GM19452 (cell line): ENCODE measurements around the gene TRIM65.
"Not testable (repeated sequence)": the region's sequence is repeated elsewhere in the genome, so short reads cannot be mapped to it uniquely, and the experiment has no call there.

Experiments used
- ATAC-seq: cut with Tn5 transposase; IDR thresholded peaks from one replicate; pipeline ENCODE4 v1.9.1; 2021; ENCODE audit not compliant: unreplicated experiment

Gene TRIM65

DNA sequence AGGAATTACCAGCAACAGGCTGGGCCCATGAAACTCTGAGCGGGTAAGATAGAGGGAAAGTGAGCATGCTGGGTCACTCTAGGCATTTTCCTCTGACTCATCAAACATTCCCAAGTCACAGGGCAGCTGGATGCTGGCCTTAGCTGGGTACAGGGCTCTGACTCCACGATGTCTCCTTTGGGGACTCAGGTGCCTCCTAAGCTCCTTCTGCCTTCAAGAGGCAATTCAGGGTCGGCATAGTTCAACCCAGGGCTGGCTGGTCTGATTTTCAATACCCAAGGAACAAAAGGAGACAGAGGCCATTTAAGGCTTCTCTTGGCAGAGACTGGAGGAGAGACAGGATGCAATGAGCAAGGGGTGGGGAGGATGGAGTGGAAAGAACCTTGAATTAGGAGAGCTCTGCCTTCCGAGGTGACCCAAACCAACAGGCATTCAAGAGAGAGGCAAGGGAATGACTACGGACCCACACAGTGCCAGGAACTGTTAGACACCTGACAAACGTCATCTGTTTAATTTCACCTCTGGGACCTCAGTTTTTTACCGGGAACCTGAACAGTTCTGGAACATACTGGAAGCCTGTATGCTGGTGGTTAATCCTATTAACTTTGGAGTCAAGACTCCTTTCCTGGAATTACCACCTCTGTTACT is 42.5 kb downstream of the TRIM65 start:
- no peak for ATAC-seq

DNA sequence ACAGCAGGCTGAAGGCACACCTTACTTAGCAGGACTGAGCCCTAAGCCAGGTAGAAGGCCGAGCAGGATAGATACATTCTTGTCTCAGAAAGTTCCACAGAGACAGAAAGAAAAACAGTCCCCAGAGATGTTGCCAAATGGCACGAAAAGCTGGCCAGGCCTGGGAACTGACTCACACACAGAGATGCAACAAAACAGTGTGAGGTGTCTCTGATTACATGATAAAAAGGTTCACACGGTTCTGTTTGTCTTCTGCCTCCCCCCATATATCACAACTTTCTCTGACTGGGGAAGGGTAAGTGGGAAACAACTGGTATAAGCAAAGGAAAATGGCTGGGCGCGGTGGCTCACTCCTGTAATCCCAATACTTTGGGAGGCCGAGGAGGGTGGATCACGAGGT is 43.3 kb downstream of the TRIM65 start:
- ATAC-seq: no peak

DNA sequence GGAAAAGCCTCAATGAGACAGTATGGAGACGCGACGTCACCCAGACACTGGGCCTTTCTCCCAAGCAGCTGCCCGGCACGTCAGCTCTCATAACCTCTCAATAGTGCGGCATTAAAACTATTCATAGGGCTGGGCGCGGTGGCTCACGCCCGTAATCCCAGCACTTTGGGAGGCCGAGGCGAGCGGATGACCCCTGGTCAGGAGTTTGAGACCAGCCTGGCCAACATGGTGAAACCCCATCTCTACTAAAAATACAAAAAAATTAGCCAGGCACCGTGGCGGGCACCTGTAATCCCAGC is 45.1 kb downstream of the TRIM65 start:
- ATAC-seq: not testable (repeated sequence)

DNA sequence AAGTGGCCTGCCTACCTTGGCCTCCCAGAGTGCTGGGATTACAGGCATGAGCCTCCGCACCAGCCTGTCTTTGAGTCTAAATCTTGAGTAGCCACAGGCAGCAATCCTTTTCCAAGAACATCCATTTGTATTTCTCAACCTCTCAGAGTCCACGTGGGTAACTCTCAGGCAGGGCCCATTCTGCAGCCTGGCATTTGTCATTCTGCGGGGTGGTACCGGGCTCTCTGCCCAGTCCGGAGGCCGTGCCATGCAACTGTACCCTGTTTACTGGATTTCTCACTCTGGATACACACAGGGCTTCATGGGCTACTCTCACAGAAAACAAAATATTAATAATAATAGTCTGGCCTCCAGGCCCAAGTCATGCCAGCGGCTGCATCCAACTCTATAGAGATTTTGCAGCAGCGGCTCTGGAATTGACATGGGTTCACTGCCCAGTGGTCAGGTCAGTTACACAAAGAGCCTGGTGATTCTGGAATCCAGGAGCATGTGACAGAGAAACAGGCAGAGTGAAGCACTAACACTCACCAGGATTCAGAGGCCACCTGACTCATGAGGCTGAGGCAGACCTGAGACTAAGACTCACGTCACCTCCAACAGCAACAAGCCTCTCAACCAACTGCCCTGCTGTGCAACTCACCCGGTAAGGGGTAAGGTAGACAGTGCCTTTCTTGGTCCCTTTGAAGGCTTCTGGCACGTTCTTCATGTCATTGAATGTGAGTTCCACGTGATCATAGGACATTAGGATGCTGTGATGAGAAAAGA is 45.6 kb downstream of the TRIM65 start:
- no peak for ATAC-seq

DNA sequence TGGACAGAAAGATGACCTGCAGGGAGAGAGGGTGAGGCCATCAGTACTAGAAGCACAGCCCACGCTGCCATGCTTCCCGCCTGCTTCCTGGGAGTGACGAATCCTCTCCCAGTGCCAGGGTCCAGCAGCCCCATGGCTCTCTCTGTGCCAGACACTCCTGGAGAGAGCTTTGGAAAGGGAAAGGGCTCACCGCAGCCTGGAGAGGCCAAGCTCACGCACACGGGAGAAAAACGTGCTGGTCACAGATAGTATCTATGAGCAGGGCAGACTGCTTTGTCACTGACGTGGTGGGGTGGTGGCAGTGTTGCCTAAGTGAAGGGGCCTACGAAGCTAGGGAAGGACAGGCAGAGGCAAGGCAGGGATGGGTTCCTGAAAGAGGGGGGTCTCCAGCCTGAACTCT is 47.0 kb downstream of the TRIM65 start:
- ATAC-seq: no peak

DNA sequence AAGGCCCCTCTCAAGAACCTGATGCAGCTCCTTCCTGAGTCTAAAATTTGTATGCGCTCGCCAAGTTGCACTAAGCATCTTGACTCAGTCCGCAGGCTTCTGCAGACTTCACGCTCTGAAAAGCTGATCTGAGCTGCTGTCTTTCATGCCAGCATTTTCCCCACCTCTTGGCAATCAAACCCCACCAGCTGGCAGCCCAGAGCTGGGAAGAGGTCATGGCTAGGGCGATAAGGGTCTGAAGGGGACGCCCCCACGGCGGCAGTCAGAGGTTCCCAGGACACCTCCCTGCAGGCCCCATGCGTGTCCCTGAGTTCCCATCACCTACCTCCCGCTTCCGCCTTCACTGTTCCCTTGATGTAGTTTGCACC is 47.5 kb downstream of the TRIM65 start:
- ATAC-seq: no peak

DNA sequence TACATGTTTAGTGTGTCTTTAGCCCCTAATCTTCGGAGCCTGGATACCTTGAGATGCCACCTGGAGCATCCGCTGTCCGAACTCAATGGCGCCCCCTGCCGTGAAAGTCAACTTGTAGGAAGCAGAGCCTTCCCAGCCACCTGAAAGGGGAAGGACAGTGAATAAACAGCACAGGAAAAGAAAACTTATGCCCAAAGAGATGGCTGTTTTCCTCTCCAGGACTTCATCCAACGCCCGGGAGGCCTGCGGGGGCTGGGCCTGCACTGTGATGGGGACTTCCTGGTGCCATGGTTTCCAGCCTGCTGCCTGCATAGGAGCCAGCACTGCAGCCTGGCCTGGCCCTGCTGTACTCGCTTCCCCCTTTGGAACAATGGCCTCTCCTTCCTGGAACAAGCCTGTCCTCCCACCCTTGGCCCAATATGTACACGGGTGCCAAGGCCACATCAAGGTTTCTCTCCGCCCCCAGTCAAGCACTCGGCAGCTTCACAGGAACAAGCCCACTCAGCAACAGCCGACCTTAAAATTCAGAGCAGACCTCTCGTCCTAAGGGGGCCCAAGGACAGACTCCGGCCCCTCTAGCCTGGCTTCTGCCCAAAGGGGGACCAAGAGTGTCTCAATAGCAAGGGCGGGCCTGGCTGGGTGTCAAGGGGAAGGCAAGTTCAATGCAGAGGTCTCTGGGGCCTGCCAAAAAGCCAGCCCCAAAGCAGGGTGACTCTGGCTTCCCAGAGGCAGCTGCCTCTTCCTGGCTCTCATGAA is 48.0 kb downstream of the TRIM65 start:
- ATAC-seq: no peak

DNA sequence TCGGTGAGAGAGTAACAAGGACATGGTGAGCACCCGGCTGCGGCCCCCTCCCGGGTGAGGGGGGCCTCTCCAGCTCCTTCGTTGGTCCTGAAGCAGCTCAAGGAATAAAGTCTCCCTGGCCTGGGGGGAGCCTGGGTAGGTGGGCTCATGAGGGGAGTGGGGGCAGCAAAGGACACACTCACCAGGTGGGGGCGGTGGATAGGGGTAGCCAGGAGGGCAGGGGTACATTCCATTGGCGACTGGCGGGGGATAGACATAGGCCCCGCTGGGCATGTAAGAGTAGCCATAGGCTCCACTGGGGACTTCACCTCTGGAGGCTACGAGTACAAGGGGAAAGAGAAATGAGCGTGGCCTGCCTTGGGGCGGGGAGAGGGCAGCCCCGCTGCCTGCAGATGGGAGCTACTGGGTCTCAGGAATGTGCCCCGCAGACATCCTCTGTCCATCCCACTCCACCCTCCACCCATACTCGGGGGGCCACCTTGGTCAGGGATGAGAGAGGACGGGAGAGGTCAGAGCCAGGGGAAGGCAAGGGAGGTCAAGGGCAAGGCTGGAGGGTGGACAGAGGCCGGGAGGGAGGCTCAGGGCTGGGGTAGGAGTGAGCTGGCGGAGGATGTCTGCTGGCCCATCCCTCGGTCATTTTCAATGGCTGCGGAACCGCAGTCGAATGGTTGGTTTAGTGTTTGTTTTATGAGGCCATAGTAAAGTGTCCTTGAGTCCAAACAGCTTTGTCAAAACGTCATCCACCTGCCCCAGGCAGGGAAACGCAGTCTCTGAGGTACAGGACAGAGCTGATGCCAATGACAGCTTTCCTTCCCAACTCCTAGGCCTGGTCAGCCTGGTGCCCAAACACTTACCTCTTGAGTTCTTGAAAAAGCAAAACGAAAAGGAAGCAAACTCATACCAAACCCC is 48.9 kb downstream of the TRIM65 start:
- ATAC-seq: no peak

DNA sequence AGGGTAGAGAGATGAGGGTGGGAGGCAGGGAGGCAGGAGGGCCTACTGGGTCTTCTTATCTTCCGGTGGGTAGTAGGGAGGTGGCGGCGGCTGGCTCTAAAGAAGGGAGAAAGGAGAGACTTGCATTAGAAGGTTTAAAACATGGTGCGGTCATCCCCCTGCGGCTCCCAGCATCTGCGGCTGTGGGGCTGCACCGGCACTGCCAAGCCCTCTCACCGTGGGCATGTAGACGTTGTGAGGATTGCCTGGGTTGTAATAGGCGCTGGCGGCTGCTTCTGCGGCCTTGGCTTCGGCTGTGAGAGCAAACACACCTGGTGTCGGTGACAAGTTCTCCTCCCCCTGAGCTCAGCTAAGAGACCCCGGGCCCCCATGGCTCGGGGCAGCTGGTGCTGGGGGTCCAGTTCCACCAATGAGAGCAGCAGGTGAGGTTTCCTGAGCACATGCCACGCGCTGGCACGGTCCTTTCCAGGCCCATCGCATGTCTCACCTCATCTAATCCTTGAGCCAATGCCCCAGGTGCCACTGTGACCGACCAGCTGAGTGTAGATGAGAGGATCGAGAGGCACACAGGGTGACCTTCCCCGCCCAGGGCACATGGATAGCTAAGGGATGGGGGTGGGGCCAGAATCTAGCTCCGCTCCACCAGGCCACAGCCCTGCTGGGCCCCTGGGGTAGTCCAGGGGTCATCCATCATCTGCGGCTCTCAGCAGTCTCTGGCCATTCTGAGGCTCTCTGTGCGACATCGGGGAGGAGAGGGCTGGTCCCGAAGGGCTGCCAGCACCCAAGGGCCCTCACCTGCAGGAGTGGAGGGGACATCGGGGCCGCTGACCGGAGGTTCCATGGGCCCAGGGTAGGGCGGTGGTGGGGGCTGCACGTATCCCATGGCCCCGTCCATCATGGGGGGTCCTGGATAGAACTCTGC is 49.8 kb downstream of the TRIM65 start:
- ATAC-seq: no peak

DNA sequence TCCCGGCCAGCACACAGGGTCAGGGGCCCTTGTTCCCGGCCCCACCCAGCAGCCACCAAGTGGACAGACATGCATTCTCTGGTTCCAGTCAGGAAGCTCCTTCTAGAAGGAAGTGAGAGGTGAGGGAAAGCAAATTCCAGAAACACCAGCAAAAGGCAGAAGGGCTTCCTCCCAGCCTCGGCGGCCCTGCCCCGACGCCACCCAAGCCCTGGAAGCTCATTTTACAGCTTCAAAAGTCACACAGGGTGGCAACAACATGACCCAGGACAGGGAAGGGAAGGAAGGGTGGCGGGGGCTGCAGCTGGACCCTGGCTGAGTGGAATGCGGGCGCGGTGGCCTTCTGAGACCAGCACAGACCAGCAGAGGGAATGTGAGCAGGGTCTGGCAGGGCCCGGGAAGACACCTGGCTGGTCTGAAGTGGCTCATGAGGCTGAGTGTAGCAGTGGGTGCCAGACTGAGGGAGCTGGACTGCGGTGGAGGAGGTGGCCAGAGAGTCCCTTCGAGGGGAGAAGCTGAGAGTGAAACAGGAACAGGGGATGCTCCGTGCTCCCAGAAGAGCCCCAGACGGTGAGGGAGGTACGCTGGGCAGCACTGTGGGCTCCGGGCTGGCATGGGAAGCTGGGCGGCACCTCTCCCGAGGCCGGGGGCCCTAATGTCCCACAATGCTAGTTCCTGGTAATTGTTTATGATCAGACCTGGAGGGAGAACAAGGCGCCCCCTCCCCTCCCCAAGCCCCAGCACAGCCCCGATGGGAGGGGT is 50.6 kb downstream of the TRIM65 start:
- no peak for ATAC-seq

DNA sequence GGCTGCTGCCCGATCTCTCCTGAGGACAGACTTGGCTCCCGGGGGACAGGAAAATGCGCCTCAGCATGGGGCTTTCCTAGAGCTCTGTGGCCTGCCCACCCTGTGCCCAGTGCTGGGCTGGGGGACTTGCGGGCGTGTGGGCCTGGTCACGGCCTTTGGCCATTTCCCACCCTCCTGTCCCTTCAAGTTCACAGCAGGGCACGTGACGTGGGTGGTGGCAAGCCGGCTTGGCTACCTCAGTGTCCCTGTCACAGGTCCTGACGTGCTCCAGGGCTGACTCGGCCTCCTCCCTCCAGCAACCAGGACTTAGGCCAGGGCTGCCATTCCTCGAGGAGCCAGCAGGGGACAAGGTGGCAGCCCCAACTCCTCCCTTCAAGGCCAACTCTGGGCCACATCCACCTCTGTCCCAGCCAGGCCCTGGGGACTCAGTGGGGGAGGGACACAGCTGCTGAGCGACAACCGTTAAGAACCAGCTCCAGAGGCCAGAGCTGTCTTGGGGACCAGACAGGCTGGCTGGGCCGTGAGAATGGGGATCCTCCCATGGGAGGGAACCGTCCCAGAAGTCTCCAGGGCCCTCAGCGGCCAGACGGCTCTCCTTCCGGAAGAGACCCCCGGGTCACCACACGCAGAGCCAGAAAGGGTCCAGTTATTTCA is 51.6 kb downstream of the TRIM65 start:
- ATAC-seq: peak; percentile 71

DNA sequence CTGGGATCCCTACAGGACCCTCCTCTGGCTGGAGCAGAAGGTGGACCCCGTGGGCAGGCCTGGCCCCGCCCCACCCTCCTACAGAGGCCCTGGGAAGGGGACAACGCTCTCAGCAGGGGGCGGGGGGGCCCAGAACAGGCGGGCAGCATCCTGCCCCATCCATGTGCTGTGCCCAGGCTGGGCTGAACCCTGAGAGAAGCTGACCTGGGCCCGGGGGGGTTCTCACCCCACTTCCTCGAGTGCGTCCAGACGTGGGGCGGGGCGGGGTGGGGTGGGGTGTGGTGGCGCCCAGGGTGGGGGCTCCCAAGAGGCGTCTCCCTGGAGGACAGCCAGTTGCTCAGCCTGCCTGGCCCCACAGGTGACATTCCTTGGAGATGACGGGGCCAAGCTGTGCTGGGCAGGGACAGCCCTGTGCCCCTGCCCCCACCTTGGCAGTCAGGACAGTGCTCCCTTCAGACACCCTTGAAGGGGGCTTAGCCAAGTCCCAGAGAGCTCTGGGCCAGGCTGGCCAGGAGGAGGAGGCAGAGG is 52.2 kb downstream of the TRIM65 start:
- ATAC-seq: peak; percentile 5

DNA sequence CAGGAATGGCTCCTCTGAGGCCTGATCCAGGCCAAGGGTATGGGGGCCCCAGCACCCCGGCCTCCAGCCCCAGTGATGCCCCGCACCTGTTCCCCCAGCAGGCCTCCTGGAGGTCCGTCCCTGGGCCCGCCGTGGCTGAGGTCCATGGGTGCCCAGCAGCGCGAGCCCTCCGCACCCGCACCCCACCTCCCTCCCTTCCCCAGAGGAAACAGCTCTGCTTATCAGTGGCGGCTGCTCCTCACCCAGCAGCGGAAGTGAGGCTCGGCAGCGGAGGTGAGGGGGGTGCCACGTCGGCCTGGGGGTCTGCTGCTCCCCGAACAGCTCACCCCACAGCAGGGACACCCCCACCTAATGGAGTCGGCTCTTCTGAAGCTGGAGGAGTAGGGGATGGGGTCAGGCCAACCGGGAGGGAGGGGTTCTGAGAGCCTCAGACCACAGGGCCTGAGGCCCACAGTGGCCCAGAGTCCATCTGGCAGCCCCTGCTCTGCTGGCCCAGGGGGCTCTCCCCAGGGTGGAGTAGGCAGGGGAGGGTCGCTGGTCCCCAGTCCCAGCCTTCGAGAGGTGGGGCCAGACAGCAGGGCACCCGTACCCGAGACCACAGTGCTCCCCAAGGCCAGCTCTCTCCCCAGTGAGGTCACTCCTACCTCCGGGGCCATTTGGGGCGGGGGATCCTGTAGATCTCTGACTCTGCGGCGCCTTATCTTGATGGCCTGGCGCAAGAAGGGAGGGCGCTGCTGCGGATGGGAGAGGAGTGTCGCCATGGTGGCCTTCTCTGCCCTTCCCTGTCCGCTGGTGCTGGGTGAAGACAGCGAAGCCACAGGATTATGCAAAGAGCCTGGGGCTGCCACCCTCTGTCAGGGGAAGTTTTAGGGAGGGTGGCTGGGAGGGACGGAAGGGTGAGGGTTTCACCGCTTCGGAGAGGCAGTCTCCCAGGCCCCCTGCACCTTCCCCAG is 52.9 kb downstream of the TRIM65 start, which contains the start of gene UNC13D:
UNC13D (minus strand) TSS at position 828 of the 953 bp plus-strand sequence; CDS start at position 761, 67 bp downstream.
- no peak for ATAC-seq

DNA sequence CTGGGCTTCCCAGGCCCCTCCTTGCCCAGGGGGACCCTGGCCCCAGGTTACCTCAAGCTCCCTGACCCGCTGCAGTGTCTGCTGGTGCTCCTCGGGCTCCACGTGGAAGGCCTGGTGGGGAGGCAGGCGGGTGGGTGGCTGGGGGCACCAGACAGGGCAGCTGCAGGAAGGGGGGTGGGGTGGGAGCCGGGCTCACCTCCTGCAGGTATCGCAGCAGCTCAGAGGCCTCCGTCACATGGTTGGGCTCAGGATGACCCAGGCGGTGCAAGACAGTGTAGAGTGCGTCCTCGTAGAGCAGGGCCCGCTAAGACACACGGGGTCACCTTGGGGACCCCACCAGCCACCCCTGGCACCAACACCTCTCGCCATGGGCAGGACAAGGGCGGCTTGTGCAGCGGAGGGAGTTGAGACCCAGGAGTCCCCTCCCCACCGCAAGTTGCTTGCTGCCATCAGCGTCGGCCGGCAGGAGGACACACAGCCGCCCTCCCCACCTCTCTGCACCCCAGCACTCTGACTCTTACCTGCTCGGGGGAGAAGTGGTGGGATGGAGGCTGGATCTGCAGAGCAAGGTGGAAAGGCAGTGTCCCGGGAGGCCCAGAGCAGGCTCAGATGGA is 53.7 kb downstream of the TRIM65 start:
- ATAC-seq: no peak

DNA sequence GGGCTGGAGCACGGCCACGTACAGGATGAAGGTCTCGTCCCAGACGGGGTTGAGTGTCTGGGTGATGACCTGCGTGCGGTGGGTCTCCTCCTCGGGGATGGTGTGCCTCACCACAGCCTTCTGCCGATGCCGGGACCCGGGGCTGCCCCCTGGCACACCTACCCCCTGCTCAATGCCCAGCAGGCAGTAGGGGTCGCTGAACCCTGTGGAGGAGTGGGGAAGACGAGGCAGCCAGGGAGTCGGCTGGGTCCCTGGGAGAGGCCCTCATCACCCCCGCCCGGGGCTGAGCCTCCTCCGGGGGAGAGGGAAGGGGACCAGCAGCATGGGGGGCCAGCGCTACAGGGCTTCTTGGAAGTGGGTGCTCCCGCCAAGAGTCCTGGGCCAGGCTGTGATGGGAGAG is 54.3 kb downstream of the TRIM65 start:
- ATAC-seq: no peak

DNA sequence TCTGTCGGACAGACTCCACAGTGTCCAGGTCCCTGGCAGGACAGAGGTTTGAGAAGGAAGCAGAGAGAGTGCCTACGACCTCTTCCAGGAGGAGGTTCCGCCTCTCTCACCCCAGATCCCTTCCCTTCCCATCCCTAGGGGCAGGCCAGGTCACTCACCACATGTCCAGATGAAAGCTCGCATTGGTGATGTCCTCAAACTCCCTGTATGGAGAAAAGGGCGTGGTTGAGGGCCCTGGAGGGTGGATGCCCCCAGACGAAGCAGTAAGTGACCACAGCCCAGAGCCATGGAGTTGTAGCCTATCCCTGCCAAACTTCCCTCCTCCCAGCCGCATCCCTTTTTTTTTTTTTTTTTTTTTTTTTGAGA is 56.0 kb downstream of the TRIM65 start:
- ATAC-seq: no peak
